Daoy (cell line): Measurements from ENCODE around the gene LRP1B. TPM values are rescaled to one million over a fixed set of nuclear protein-coding genes. Genes with fewer than 3 reads are reported as not detected.
"Not testable (repeated sequence)": the region's sequence is repeated elsewhere in the genome, so short reads cannot be mapped to it uniquely, and the experiment has no call there.

Source experiments
- DNase-seq: peaks from one replicate; pipeline ENCODE4 v3.0.0-alpha.2; 2015; ENCODE audit warnings: low read depth
- total RNA-seq: library from RNA; depleted of rRNA; stranded (reverse); fragments of >200 nt; shearing (Covaris generic); gene quantifications from 2 replicates; pipeline ENCODE4 v1.2.3, GENCODE V29; 2014

The LRP1B gene
- total RNA-seq, 1 experiment from 2014 or later = not detected

DNA sequence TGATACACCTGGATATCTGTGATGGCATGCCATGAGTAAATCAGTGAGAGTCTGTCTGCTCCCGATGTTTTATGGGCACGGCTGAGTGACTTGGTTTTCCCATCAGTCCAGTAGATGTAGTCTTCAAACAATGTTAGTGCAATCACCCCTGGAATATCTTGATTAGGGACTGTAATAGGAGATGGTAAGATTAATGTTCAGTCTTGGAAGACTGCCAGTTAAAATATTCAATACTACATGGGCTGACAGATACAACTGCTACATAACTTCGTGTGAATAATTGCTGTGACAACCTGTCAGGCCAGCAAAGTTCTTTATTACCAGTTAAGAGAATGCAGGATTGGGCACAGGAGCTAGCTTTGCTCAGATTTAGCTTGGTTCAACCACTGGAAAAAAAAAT lies 1673.3 kb downstream of the LRP1B start:
- no peak for DNase-seq

DNA sequence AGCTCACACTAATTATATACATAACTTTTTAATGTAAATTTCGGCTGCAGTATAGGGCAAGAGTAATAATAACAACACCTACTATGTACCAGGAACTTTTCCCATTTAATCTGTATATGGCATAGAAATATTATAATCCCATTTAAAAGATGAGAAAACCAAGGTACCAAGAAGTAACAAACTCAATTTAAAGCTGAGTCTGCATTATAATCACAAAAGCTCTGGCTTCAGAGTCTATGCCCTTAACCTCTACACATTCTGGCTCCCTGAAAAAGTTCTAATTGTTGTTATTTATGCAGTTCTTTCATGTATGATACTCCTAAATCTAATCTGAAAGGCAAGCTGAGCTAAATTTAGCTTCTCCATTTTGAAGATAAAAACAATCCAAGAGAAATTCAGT lies 1675.5 kb downstream of the LRP1B start:
- DNase-seq = no peak

DNA sequence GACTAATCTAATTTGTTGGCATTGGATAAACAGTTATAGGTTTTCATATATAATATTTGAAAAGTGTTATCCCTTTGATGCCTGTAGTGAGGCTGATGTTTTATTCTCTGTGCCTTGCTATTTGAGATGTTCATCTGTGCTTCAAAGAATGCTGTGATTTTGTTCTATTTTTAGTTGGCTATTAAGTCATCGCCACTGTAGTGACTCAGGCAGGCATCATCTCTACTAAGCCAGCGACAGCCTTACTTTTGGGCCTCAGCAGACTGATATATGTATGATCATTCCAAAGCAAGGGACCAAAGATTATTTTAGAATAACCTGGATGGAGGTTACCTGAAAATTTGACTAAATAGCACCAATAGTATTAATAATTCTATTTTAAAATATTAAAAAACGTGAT lies 1676.1 kb downstream of the LRP1B start:
- no peak for DNase-seq

DNA sequence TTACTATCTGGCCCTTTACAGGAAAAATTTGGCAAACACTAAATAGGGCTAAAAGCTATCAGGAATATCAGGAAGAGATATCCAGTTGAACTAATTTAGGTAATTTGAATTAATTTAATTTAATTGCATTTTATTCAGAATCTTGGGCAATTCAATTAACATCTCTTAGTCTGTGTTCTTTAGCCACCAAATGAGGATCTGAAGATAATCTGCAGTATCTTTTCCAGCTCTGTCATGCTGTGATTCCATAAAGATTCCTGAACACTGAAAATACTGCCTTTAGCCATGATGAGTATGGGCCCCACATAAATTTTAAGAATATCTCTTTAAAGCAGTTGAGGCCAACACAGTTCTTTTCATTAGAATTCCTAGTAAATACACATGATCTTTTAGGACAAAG lies 1679.5 kb downstream of the LRP1B start:
- no peak for DNase-seq

DNA sequence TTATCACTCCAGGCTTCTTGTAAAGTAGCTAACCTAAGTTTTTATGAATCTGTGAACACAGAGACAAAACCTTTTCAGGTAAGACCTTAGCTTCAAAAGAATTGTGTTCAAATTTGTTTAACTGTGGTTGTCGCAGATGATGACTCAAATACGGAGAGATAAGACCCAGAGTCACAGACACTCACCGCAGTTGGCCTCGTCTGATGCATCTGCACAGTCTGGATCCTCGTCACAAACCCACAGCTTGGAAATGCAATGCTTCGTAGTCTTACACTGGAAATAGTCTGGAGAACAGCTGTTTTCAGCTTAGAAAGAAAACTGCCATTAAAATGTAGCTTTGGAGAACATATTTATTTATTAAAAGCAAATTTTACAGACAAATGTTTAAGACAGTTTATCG lies 1688.5 kb downstream of the LRP1B start:
- DNase-seq = no peak

DNA sequence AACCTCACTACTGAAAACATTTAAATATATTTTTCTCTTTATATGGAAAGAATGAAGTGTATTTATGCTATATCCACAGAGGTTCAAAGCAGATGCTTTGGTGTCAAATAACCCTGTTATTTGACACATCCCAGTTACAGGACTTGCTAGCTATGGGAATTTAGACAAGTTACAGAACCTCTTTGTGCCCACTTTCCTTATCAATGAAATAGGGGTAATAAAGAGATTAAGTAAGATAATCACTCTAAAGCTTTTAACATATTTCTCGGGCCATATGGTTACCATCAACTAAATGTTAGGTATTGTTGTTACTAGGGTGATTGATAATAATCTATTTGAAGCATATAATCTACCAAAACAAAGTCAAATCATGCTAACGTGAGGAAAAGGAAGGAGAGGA lies 1690.0 kb downstream of the LRP1B start:
- DNase-seq = no peak

DNA sequence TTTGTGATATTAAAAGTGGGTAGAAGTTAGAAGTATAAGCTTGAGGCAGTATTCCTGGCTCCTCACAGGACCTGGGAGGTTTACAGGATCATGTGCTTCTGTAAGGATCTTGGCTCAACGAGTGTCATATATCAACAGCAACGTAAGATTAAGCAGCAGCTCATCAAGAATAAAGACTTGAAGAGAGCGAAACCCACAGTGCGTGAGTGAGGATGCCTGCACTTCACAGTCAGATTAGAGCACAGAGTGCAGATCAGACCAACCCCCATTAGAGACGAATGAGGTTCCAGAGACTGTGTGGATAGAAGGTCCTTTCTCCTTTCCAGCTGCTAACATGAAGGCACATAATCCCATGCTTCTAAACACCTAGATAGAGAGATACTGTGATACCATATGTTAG lies 1693.9 kb downstream of the LRP1B start:
- no peak for DNase-seq

DNA sequence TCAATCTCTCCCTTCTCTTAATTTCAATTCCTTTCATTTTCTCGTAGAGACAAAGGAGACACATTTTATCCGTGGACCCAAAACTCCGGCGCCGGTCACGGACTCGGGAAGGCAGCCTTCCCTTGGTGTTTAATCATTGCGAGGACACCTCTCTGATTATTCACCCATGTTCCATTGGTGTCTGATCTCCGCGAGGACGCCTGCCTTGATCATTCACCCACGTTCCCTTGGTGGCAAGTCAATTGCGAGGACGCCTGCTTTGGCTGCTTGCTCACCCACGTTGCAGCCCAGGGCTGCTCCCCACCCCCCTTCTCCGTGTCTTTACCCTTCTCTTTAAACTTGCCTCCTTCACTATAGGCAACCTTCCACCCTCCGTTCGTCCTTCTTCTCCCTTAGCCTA lies 1703.8 kb downstream of the LRP1B start:
- DNase-seq = not testable (repeated sequence)

DNA sequence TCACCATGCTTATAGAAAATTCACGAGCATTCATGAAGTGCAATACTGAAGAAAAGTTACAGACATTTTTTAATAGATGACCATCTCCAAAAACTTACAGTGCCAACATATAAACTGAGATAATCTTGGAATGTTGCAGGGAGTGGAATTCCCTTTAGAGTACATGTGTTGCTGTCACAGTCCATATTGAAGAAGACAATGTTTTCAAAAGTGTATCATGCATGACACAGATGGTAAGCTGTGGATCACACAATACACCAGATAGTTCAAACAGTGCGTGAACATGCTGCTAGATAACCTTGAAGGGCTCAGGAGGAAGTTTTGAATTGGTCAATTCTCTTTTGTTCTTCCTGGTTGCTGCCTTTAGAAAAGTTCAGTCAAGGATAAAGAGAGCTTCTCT lies 1706.3 kb downstream of the LRP1B start:
- no peak for DNase-seq

DNA sequence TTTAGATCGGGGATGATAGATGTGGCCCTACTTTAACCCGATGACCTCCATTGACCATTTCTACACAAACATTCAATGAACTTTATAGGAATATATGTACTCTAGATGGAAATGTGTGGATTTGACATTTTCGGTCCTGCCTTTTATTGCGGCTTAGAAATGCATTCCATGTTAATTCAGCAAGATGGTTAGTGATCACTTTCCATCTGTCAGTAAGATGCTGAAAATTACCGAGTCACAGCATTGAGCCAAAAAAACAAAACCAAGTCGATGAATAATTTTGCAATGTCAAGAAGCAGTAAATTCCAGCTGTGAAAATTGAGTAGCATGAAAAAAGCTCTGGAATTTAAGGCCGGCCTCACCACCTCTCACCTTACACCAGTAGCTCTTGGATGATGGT lies 1708.1 kb downstream of the LRP1B start:
- DNase-seq = no peak

DNA sequence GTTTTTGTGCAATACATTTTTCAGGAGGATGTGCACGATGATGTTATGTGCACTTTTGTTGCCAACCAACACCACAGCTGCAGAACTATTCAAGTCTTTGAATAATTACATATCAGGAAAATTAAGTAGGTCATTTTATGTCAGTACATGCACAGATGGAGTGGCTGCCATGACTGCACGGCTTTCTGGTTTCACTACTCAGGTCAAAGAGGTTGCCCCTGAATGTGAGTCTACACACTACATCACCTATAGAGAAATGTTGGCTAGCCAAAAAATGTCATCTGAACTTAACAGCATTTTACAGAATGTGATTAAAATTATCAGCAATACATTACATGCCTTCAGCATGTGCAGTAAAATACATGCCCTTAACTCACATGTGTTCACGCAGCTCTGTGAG lies 1713.3 kb downstream of the LRP1B start:
- no peak for DNase-seq

DNA sequence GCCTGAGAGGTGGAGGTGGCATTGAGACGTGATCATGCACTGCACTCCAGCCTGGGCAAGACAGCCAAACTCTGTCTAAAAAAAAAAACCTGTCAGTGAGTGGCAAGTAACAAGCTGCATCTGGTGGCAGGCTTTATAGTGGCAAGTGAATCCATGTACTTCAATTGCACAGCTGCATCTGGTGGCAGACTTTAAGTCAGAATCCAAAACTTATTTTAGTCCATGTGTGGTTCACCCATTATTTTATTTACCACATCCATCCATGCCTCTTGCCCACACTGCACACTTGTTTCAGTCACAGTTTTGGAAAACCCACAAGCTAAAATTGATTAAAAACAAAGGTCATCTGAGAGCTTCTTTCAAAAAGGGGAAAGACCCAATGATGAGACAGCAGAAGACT lies 1714.2 kb downstream of the LRP1B start:
- DNase-seq = no peak

DNA sequence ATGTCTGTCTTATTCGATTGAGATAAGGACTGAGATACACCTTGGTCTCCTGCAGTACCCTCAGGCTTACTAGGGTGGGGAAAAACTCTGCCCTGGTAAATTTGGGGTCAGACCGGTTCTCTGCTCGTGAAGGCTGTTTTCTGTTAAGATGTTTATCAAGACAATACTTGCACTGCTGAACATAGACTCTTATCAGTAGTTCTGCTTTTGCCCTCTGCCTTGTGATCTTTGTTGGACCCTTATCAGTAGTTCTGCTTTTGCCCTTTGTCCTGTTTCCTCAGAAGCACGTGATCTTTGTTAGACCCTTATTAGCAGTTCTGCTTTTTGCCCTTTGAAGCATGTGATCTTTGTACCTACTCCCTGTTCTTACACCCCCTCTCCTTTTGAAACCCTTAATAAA lies 1715.8 kb downstream of the LRP1B start:
- DNase-seq = not testable (repeated sequence)

DNA sequence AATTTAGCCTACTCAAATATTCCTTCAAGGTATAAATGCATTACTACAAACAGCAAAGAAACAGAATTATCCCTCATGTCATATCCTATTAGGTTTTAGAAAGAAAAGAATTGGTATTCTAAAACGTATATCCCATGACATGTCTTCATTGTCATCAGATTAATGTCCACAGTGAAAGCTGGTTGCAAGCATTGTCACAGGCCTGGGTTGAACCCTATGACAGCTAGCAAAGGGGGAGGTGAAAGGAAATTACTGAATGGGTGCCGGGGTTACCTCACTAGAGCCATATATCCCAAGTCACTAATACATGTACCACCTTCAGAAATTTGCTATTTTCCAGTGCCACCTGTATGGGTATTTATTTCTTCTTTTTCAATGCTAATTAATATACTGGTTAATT lies 1720.1 kb downstream of the LRP1B start:
- DNase-seq = no peak

DNA sequence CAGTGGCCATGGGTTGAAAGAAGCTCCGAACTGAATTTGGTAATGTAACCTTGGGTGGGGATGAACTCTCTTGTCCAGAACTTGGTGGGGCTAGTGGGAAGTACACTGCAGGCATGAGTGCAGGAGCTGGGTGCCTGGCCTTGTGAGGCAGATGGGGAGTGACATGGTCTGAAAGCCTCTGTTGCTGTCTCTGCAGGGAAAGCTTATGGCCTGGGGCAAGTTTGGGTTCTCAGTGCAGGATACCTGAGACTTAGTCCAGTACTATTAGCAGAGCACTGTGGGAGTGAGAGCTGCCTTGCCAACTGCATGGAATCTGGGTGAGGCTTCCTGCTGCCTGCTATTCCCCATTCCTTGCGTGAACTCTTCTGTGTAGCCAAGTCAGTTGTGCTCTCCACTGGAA lies 1729.8 kb downstream of the LRP1B start:
- DNase-seq = no peak

DNA sequence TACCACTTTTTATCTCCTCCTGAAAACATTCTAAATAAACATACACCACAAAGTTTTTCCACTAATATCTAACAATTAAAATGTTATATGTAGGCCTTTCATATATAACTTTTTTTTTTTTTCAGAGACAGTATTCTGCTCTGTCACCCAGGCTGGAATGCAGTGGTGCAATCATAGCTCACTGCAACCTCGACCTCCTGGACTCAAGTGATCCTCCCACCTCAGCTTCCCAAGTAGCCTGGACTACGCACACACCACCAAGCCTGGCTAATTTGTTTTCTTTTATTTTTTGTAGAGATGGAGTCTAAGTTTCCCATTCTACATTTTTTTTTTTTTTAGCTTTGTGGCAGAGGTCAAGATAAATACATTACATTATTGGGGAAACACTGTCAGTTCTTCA lies 1738.0 kb downstream of the LRP1B start:
- no peak for DNase-seq

DNA sequence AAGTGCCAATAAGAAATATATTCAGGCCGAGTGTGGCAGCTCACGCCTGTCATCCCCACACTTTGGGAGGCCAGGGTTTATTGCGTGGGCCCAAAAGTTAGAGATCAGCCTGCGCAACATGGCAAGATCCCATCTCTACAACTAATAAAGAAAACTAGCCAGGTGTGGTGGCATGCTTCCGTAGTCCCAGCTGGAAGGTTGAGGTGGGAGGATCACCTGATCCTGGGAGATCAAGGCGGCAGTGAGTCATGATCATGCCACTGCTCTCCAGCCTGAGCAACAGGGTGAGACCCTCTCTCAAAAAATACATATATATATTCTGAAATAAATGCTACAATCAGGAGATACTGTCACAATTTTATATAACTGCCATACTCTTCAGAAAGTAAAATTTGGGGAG lies 1745.9 kb downstream of the LRP1B start:
- no peak for DNase-seq

DNA sequence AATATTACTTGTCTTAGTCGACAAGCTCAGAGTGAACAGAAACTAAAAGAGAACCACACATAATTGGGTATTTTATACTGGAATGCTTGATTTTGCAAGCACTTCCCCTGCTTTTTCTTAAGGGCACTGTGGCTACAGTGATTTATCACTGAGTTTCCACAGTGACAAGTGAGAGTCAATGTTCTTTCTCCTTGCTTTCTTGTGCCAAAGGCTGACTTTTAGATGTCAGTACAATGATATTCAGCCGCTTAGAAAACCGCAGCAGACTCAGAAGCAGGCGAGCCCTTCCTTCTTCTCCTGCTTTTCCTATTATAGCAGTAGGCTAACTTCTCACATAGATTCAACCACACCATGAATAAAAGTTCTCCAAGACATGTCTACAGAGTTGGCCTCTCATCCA lies 1747.0 kb downstream of the LRP1B start:
- no peak for DNase-seq

DNA sequence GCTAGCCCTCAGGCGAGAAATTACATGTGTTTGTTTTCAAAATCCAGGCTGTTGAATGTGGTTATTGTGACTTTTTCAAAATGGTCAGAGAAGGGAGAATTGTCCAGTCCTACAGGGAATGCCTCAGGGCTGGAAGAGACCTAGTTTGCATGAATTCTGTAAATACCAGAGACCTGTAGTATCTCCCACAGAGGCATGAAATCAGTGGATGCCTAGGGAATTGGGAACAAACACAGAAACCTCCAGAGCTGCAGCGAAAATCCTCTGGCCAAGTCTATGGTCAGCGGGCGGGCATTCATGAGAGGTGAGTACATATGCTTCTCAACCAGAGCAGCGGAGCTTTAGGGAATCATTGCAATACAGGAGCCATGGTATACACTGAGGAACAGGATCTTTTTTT lies 1754.1 kb downstream of the LRP1B start:
- no peak for DNase-seq

DNA sequence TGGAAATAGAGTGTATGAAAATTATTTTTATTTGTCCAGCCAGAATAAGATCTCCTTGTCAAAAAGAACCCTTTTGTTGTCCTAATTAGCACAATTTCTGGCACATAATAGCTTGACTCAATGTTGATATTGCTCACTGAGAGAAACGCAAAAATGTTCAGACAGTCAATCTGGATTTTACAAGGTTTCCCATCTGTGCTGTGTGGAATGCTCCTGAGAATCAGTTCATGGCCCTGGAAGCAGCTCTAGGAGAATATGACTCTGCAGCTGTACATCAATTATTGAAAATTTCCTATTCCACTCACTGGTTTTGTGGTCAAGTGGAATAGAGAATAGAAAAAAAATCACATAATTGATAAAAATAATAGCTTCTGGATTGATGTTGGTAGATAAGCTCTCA lies 1767.7 kb downstream of the LRP1B start:
- no peak for DNase-seq

DNA sequence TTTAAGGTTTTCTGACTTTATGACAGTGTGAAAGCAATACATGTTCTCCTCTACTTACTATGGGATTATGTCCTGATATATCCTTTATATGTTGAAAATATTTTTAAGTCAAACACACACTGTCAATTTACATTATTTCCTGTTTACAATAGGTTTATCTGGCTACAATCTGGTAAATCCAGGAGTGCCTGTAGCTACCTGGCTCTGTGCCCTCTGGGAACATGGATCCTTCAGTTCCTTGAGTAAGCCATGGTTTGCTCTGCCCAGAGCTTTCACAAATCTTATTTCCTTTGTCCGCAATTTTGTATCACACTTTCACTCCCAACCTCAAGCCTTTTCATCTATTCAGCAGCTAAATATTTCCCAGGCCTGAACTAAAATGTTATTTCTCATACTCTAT lies 1768.5 kb downstream of the LRP1B start:
- DNase-seq = no peak

DNA sequence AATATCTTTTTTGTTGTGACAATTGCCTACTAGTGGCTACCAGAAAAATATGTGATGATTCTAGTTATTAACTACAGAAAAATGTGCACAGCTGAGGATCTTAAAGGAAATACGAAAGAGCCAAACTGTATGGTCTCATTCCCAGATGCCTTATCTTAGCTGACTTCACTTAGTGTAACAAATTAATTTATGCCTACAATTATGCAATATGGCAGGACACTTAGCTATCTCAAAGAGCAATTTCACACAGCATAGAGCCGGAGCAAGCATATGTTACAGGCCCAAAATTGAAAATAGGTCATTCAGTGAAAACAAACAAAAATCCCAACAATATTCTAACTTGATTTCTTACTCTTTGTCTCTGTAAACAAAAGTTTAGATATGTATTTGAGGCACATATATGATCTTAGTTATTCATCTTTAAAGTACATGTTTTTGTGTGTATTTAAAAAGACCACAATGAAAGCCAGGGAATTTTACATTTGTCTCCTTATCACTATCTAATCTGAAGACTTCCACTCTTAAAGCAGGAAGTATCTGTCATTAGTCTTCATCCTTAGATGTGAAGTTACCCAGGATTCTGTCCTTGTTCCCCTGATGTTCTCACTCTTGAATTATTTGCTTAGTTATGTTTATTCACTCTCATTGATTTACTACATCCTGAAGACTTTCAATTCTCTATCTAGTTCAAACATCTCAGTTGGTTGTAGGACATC lies 1771.6 kb downstream of the LRP1B start:
- DNase-seq = no peak

DNA sequence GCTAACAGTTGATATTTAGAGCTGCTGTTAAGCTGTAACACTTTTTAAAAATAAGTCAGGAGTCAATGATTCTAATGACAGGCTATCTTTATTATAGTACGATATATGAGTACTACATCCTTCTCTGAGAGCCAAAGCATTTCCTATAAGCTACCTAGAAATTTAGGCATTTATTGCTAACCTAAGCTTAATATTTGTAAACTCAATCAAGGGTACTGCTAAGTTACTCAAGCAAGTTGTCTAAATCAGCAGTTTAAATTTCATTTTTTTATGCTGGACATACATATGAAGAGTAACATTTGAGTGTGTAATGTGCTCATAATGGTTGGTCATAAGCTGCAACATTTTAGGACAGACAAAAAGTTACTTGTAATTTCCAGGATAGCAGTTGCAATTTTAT lies 1774.1 kb downstream of the LRP1B start:
- DNase-seq = no peak

DNA sequence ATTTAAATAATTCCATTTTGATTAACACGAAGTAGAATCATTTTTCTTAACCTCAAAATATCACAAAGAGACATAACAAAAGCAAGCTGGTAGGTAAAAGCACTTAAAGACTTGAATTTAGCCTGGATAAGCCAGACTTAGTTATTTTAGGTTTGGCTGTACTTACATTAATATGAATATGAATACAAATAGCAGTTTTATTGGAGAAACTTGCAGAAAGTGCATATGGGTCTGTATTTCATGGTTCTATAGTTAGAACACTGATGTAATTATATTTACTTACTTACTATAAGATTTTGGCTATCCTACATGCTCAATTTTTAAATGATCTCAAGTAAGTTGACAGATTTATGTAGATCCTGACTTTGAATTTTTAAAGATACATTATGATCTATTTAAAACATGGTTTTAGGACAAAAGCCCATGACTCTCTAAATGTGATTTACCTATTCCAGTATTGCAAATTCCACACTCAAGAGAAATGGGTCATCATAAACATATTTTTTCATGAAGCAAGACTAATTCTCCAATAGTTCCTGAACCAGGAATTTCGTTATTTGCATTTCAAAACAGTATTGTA lies 1775.2 kb downstream of the LRP1B start:
- no peak for DNase-seq
